H1 (cell line): ENCODE measurements around the gene ZNF771. TPM values are rescaled to one million over a fixed set of nuclear protein-coding genes. Genes with fewer than 3 reads are reported as not detected.

Source experiments
- FOSL1 ChIP-seq: IDR thresholded peaks from 2 replicates; pipeline ENCODE4 v1.6.1; 2011; ENCODE audit warnings: mild to moderate bottlenecking, low read depth, low read length, moderate library complexity; ENCODE audit not compliant: insufficient read depth
- RXRA ChIP-seq: IDR thresholded peaks from 2 replicates; pipeline ENCODE4 v1.6.1; 2011; ENCODE audit warnings: low read depth, mild to moderate bottlenecking, low read length, moderate library complexity; ENCODE audit not compliant: insufficient read depth
- SIN3A ChIP-seq, 2 experiments: IDR thresholded peaks in 1 of 2; conservative IDR thresholded peaks in 1 of 2; 2 replicates each; pipeline ENCODE4 v1.6.1; 2011 to 2012; ENCODE audit warnings: low read length in 2 of 2, improper control_type of control experiment in 1 of 2, low read depth in 1 of 2, mild to moderate bottlenecking in 1 of 2
- TAF1 ChIP-seq: IDR thresholded peaks from 2 replicates; pipeline ENCODE4 v1.6.1; 2011; ENCODE audit warnings: mild to moderate bottlenecking, low read depth, low read length
- ZNF274 ChIP-seq: IDR thresholded peaks from 2 replicates; pipeline ENCODE4 v1.7.0; 2012; ENCODE audit warnings: low read length, borderline replicate concordance; ENCODE audit errors: extremely low read depth
- polyA plus RNA-seq, 7 experiments: library from polyadenylated mRNA; depleted of rRNA in 3 of 7; stranded (reverse) in 5 of 7; unstranded in 2 of 7; fragments of >200 nt in 5 of 7; fragments of 200-250 nt in 2 of 7; gene quantifications; 1 replicate in 5 of 7; 2 replicates in 1 of 7; 4 replicates in 1 of 7; pipeline versions ENCODE4 v1.2.1 to v1.2.3, GENCODE V29; 2011 to 2013; ENCODE audit warnings: missing spikeins in 2 of 7, mixed read lengths in 2 of 7
- total RNA-seq: library from RNA; stranded (reverse); fragmentation: NEBNext Ultra II Directional; extraction: Animal tissue kit (Norgen Biotek cat#: 25700); gene quantifications from 2 replicates; pipeline ENCODE4 v1.2.1, GENCODE V29; 2021

Gene ZNF771
- total and polyA plus RNA-seq, 2 of the 8 experiments (the other 6 are each of a cell fraction or from before 2014, with no cell fraction given) = 10.6 to 15.7 TPM

DNA sequence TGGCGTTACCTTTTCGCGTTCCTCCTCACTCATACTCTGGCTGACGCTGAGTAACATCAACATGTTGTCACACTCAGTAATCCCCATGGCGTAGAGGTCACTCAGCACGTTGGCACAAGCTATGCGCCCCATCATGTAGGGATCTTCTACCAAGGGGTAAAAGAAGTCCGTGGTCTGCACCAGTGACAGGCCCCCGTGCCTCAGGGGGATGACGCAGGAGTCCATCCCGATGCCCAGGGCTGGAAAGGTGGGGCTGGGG, 37.7 kb downstream of the ZNF771 start (continued):
- no peak for TF ChIP-seq FOSL1
- no peak for TF ChIP-seq RXRA
- TF ChIP-seq TAF1 = no peak
- TF ChIP-seq ZNF274 = no peak
- no peak for TF ChIP-seq SIN3A (conservative IDR thresholded peaks at IDR 0.05 in 1 of 2, IDR thresholded peaks at IDR 0.05 in 1 of 2; ENCODE audit: low read depth in 1 of 2, low read length in 2 of 2)
